BJ (cell line): ENCODE measurements around the gene PADI1. TPM values are rescaled to one million over a fixed set of nuclear protein-coding genes. Genes with fewer than 3 reads are reported as not detected.

Experiments used
- CTCF ChIA-PET: fragments of 350-600 bp; formaldehyde crosslinking; extraction: SDS; loops from one replicate; lab custom pipeline; 2021; ENCODE audit warnings: antibody characterized with exemption, inconsistent platforms; lab: Yijun Ruan, JAX
- POLR2A ChIA-PET: fragments of 300-600 bp; sonication (Branson Sonifier 250); formaldehyde crosslinking; extraction: SDS; loops from one replicate; lab custom pipeline; 2021; ENCODE audit warnings: antibody characterized with exemption; lab: Charles Lee
- DNase-seq: peaks from one replicate; pipeline ENCODE4 v3.0.0-alpha.2; 2011; ENCODE audit warnings: low read depth
- H3K27me3 ChIP-seq: 2 replicates; pipeline ENCODE4 v1.6.0; 2011; ENCODE audit warnings: low read length; ENCODE audit not compliant: control insufficient read depth, insufficient read depth
- H3K36me3 ChIP-seq: 2 replicates; pipeline ENCODE4 v1.5.1; 2011; ENCODE audit warnings: low read length; ENCODE audit not compliant: control insufficient read depth, insufficient read depth
- H3K4me3 ChIP-seq: 2 replicates; pipeline ENCODE4 v1.5.1; 2011; ENCODE audit warnings: low read depth, mild to moderate bottlenecking, control low read depth, low read length
- polyA minus RNA-seq: library from RNA; depleted of rRNA, polyadenylated mRNA; stranded (reverse); fragments of >200 nt; gene quantifications from 2 replicates; pipeline ENCODE4 v1.2.3, GENCODE V29; 2011; rRNA and poly(A)+ RNA removed
- polyA plus RNA-seq: library from polyadenylated mRNA; depleted of rRNA; stranded (reverse); fragments of >200 nt; gene quantifications from 2 replicates; pipeline ENCODE4 v1.2.3, GENCODE V29; 2011; rRNA removed
- TF ChIP-seq, protein P1 (sequence below): IDR thresholded peaks from 2 replicates; pipeline ENCODE4 v1.5.1; 2011; ENCODE audit warnings: low read depth, mild to moderate bottlenecking, control low read depth, inconsistent platforms, low read length, moderate library complexity; ENCODE audit not compliant: insufficient read depth

The PADI1 gene, protein sequence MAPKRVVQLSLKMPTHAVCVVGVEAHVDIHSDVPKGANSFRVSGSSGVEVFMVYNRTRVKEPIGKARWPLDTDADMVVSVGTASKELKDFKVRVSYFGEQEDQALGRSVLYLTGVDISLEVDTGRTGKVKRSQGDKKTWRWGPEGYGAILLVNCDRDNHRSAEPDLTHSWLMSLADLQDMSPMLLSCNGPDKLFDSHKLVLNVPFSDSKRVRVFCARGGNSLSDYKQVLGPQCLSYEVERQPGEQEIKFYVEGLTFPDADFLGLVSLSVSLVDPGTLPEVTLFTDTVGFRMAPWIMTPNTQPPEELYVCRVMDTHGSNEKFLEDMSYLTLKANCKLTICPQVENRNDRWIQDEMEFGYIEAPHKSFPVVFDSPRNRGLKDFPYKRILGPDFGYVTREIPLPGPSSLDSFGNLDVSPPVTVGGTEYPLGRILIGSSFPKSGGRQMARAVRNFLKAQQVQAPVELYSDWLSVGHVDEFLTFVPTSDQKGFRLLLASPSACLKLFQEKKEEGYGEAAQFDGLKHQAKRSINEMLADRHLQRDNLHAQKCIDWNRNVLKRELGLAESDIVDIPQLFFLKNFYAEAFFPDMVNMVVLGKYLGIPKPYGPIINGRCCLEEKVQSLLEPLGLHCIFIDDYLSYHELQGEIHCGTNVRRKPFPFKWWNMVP
- polyA plus RNA-seq = 0.70 and 0.82 TPM in 2 replicates
- 0.21 and 0.76 TPM in 2 replicates for polyA minus RNA-seq

DNA sequence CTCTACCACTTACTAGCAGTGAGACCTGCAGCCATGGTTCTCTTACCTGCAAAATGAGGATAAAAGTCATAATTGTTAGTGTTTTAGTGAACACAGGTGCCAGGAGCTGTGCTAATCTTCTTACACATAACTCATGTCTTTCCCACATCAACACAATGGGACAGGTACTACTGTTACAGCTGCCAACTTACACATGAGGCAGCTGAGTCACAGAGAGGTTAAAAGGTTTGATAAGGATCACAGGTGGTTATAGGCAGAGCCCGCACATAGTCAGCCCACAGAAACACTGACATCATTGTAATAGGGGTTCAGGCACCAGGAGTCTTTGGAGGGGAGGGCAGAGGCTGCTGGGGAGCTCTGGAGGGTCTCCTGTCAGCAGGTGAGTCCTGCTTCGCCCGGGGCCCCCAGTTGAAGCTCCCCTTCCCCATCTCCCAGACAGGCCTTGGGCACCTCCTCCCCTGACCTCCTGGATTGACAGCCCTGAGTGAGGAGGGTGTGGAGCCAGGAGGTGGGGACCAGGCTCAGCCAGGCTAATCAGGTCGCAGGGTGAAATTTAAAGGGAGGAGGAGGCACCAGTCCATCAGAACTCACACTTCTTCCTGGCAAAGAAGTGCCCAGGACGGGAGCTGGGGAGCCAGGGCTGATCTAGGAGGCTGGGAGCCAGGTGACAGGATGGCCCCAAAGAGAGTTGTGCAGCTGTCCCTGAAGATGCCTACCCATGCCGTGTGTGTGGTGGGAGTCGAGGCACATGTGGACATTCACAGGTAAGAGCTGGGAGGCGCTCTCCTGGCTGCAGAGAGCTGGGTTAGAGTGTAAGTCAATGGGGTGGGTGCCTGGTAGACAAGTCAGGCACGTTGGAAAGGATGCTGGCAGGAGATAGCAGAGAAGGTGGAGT, at the start of gene PADI1:
TSS of gene PADI1 (plus strand) at position 583 of the 895 bp plus-strand sequence. CDS start at position 673, 90 bp downstream.
- Histone ChIP-seq H3K27me3 (no peaks in the 10 kb centered on the region), H3K4me3 (no peak within 1 kb of the TSS), H3K36me3 (no peaks in the 10 kb centered on the region)
- DNase-seq = no peak
- ChIA-PET POLR2A (no interaction called here), CTCF (interaction anchor here (1.1 kb wide), 1 partner anchor 11 kb away, joined by 3 read pairs; no protein-coding TSS in a partner anchor)
- TF ChIP-seq, protein P1, sequence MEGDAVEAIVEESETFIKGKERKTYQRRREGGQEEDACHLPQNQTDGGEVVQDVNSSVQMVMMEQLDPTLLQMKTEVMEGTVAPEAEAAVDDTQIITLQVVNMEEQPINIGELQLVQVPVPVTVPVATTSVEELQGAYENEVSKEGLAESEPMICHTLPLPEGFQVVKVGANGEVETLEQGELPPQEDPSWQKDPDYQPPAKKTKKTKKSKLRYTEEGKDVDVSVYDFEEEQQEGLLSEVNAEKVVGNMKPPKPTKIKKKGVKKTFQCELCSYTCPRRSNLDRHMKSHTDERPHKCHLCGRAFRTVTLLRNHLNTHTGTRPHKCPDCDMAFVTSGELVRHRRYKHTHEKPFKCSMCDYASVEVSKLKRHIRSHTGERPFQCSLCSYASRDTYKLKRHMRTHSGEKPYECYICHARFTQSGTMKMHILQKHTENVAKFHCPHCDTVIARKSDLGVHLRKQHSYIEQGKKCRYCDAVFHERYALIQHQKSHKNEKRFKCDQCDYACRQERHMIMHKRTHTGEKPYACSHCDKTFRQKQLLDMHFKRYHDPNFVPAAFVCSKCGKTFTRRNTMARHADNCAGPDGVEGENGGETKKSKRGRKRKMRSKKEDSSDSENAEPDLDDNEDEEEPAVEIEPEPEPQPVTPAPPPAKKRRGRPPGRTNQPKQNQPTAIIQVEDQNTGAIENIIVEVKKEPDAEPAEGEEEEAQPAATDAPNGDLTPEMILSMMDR = no peak

DNA sequence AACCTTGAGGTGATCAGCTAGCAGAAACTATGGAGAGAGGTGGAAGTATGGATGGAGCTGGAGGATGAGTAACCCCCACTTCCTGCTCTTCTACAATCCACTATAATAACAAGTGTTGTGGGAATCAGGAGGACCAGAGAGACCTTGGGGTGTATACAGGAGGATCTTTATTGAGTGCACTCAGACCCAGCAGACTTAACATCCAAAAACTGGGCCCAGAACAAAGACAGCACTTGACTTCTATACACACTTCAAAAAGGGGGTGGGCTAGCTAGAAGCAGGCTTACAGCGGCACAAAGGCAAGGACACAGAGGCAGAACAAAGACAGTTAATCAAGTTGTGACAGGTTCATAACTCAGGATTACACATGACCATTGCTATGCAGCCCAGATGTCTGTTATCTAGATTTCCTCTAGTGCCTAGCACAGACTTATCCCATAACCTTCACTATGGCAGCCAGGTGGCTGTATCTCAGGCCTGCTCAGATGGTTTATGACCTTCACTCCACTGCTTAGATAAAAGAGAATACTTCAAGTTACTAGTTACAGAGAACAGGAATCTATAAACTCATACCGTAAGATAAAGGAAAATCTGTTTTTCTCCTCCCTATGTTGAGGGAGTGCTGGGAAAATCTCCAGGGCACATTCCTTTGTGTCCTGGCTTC, 49.5 kb upstream of the PADI1 start:
- TF ChIP-seq, protein P1 = no peak
- no peak for DNase-seq

DNA sequence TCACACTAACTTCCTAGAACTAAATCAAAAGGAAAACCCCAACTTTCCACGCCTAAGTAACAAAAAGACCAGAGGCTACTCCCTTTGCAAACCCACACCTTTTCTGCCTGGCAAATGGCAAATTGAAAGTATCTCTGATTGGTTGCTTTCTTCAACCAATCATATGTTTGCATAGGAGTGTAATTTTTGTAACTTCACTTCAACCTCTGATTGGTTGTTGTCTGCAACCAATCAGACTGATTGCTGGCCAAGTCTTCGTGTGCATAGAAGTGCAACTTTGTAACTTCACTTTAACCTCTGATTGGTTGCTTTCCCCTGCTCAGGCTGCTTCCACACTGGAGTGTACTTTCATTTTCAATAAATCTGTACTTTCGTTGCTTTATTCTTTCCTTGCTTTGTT, 48.8 kb upstream of the PADI1 start:
- POLR2A ChIA-PET = no interaction called here
- TF ChIP-seq, protein P1 = no peak
- no peak overlapping the region for H3K4me3 ChIP-seq
- no peaks in the 10 kb centered on the region for H3K36me3 ChIP-seq
- CTCF ChIA-PET = no interaction called here
- no peak for DNase-seq
- H3K27me3 ChIP-seq = no peaks in the 10 kb centered on the region

More for the DNA sequence above, 49.5 kb upstream of the PADI1 start:
- ChIA-PET POLR2A (no interaction called here), CTCF (no interaction called here)
- H3K4me3 ChIP-seq = no peak overlapping the region
- H3K27me3 ChIP-seq = no peaks in the 10 kb centered on the region
- H3K36me3 ChIP-seq = no peaks in the 10 kb centered on the region

DNA sequence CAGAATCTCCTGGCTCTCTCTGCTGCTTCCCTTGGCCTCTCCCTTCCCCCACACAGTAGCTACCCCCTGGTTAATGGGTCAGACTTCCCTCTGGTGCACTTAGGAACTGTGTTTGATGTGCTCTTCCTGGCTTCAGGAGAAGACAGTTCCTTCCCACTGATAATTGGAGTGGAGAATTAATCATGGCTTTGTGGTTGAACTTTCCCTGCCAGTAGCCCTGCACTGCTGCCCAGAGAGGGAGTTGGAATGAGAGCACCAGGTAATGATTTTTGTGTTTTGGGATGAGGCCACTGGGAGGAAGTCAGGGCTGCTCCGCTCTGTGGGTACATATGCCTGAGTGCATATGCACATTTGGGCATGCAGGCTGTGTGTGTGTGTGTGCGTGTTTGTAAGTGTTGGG, 46.0 kb upstream of the PADI1 start:
- CTCF ChIA-PET = interaction anchor here (1.0 to 1.5 kb wide), 3 partner anchors 8 to 79 kb away, joined by 3 to 4 read pairs (median 3); no protein-coding TSS in a partner anchor
- TF ChIP-seq, protein P1 = no peak
- DNase-seq = no peak
- Histone ChIP-seq H3K36me3 (no peaks in the 10 kb centered on the region), H3K27me3 (no peaks in the 10 kb centered on the region), H3K4me3 (no peak overlapping the region)
- POLR2A ChIA-PET = no interaction called here
